ENCODE measurements around the gene NFKB1.

The NFKB1 gene

GRCh38 chr4:102586002-102586643 lies 85.0 kb downstream of the NFKB1 start:
- Histone ChIP-seq H3K4me2 (ENCODE audit: low read length) (no peak overlapping the region), H3K4me1 (no peaks in the 10 kb centered on the region), H2AFZ (no peak overlapping the region), H3K79me2 (no peaks in the 10 kb centered on the region), H3K27ac (no peak overlapping the region), H3K27me3 (ENCODE audit: control insufficient read depth, insufficient read depth, low read length) (no peaks in the 10 kb centered on the region), H3K36me3 (ENCODE audit: control insufficient read depth, insufficient read depth, low read length) (no peaks in the 10 kb centered on the region), H3K9me3 (ENCODE audit: control insufficient read depth, low read length) (no peaks in the 10 kb centered on the region), H3K4me3 (ENCODE audit: low read depth, low read length) (no peak overlapping the region), H3K9ac (no peak overlapping the region)
- TF ChIP-seq, protein P1, sequence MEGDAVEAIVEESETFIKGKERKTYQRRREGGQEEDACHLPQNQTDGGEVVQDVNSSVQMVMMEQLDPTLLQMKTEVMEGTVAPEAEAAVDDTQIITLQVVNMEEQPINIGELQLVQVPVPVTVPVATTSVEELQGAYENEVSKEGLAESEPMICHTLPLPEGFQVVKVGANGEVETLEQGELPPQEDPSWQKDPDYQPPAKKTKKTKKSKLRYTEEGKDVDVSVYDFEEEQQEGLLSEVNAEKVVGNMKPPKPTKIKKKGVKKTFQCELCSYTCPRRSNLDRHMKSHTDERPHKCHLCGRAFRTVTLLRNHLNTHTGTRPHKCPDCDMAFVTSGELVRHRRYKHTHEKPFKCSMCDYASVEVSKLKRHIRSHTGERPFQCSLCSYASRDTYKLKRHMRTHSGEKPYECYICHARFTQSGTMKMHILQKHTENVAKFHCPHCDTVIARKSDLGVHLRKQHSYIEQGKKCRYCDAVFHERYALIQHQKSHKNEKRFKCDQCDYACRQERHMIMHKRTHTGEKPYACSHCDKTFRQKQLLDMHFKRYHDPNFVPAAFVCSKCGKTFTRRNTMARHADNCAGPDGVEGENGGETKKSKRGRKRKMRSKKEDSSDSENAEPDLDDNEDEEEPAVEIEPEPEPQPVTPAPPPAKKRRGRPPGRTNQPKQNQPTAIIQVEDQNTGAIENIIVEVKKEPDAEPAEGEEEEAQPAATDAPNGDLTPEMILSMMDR (IDR thresholded peaks at IDR 0.05) = no peak

- Histone ChIP-seq H3K79me2 (no peaks in the 10 kb centered on the region), H3K27ac (no peak overlapping the region), H3K9me3 (ENCODE audit: control insufficient read depth, low read length) (no peaks in the 10 kb centered on the region), H3K9ac (no peak overlapping the region), H3K27me3 (ENCODE audit: control insufficient read depth, insufficient read depth, low read length) (no peaks in the 10 kb centered on the region), H3K4me3 (ENCODE audit: low read depth, low read length) (no peak overlapping the region), H2AFZ (no peak overlapping the region), H3K36me3 (ENCODE audit: control insufficient read depth, insufficient read depth, low read length) (no peaks in the 10 kb centered on the region), H3K4me2 (ENCODE audit: low read length) (no peak overlapping the region), H3K4me1 (no peaks in the 10 kb centered on the region)
- TF ChIP-seq, protein P1 (IDR thresholded peaks at IDR 0.05) = no peak
Observed at GRCh38 chr4:102586644-102587021, 85.5 kb downstream of the NFKB1 start.

DNA sequence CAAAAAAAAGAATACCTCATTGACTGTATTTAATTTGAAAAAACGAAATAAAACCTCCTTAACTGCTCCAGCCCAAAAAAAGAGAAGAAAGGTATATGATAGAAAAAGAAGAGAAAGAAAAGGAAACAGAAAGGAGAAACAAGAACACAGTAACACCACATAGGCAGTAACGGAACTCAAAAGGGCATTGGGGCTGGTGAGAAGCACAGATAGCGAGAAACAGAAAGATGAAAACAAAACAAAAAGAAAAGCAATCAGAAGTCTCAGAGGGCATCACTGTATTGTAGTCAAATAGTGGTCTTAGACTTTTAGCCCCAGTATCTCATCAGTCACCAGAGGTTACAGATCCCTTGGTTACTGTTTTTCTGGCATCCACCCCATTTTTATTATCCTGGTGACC lies 88.6 kb downstream of the NFKB1 start:
- TF ChIP-seq, protein P1 (IDR thresholded peaks at IDR 0.05) = no peak
- no peaks in the 10 kb centered on the region for H3K36me3 ChIP-seq (ENCODE audit: control insufficient read depth, insufficient read depth, low read length)
- H3K9me3 ChIP-seq (ENCODE audit: control insufficient read depth, low read length) = no peaks in the 10 kb centered on the region
- H3K27ac ChIP-seq = no peak overlapping the region
- H3K4me1 ChIP-seq = no peaks in the 10 kb centered on the region
- H2AFZ ChIP-seq = no peak overlapping the region
- H3K4me2 ChIP-seq (ENCODE audit: low read length) = no peak overlapping the region
- H3K27me3 ChIP-seq (ENCODE audit: control insufficient read depth, insufficient read depth, low read length) = no peaks in the 10 kb centered on the region
- no peak overlapping the region for H3K4me3 ChIP-seq (ENCODE audit: low read depth, low read length)
- no peaks in the 10 kb centered on the region for H3K79me2 ChIP-seq
- H3K9ac ChIP-seq = no peak overlapping the region

GRCh38 chr4:102592256-102592655 lies 91.1 kb downstream of the NFKB1 start:
- no peak overlapping the region for H3K27ac ChIP-seq

More at GRCh38 chr4:102592256-102592655, 91.1 kb downstream of the NFKB1 start:
- no peaks in the 10 kb centered on the region for H3K27me3 ChIP-seq (ENCODE audit: control insufficient read depth, insufficient read depth, low read length)
- H3K4me1 ChIP-seq = no peaks in the 10 kb centered on the region
- TF ChIP-seq, protein P1 (IDR thresholded peaks at IDR 0.05) = no peak
- H3K9me3 ChIP-seq (ENCODE audit: control insufficient read depth, low read length) = no peaks in the 10 kb centered on the region
- H2AFZ ChIP-seq = no peak overlapping the region
- no peaks in the 10 kb centered on the region for H3K79me2 ChIP-seq
- no peak overlapping the region for H3K9ac ChIP-seq
- H3K4me2 ChIP-seq (ENCODE audit: low read length) = no peak overlapping the region
- H3K36me3 ChIP-seq (ENCODE audit: control insufficient read depth, insufficient read depth, low read length) = no peaks in the 10 kb centered on the region
- no peak overlapping the region for H3K4me3 ChIP-seq (ENCODE audit: low read depth, low read length)
